ENCODE data around the gene ZNF182.
A peak's percentile ranks its signal among the peaks of the same experiment; 100 is the strongest.
"Not testable (repeated sequence)": the region's sequence is repeated elsewhere in the genome, so short reads cannot be mapped to it uniquely, and the experiment has no call there.

ZNF182 gene

DNA sequence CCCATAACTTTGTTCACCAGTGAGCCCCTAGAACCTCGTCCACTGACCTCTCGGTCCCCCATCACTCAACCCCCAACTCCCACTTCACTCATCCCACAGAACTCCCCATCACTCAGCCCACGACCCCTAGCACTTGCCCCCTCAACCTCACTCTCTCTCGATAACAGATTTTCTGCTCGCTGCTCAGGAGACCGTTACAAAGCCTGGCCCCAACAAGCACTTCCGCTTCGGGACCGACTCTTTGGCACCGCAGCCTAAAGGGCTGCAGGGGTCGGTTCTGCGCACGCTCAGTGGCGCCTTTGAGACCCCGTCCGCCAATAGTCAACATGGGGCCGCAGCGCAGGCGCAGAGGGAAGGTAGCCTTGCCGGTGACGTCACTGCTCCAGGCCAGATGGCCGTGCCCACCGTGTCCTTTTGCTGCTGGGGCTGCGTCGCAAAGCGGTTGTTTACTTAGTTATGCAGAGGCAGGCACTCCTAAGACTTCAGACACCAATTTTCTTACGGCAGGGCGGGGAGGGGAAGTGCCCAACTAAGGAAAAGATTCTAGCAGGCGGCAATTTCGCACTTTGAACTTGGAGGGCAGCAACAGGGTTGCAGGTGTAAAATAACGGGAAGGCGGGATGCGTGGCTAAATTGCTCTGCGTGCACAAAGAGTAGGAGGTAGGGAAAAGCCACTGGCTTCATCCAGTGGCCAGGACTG, at the start of gene ZNF182:
ZNF182 (minus strand) TSS at position 232 of the 700 bp plus-strand sequence. CDS start 1,380 bp downstream, outside the sequence.
- DNase-seq = peak; percentile 52

DNA sequence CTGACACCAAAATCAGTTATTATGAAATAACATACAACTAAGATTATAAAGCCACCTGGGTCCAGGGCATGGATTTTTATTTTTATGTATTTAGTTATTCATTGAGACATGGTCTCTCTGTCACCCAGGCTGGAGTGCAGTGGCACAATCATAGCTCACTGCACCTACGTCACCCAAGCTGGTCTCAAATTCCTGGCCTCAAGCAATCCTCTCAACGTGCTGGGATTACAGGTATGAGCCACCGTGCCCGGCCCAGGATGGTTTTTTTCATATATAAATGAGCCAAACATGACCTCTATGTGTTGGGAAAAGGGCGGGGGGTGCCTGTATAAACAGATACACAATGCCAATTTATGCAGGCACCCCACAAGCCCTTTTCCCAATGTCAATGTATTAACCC, 43.1 kb upstream of the ZNF182 start:
- DNase-seq = no peak

DNA sequence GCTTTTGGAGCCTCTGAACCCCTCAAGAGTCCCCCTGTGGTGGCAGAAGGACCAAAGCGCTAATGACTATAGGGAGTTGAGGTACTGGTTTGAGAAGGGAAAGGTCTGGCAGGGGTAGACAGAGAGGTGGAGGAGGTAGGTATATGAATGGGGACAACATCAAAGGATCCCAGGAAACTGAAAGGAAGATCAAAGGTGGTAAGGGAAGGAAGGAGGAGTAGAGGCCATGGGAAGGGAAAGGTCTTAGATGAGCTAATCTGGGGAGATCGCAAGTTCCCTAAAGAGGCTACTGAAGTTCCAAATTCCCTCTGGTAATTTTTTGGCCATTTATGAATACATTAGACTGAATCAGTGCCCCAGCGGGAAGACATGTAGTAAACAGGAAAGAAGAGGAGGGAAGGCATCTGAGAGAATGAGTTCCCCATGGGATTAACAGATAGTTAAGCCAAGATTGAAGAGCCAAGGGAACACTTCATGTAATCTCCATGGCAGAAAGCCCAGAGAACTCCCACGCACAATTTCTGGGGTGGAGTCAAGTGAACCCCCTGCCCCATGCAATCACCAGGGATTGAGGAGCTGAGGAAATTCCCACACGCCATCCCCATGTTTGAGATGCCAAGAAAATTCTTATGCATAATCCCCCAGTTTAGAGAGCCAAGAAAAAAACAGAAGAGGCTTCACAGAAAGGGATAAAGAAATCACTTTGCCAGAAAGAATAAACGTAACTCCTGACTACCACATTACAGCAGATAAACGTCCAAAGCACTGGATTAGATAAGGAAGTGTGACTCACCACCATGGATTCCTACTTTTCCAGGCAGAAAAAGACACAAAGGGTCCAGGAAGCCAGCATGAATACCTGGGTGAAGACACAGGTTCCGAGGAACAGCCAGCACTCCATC, 41.9 kb upstream of the ZNF182 start:
- no peak for DNase-seq

DNA sequence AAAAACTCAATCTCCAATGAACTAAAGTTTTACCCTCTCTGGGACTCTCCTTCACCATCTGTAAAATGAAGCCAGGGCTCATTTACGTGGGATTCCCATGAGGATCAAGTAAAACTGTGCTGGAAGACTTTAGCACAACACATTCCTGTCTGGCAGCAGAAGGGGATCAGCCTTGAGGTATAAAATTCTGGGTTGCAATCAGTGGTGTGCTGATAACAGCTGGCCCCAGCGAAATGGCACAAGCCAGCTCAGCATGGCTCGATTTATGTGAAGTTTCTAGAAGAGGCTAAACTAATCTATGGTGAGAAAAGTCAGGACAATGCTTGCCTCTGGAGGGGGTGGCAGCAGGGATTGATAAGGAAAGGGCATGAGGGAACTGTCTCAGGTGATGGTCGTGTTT, 39.3 kb upstream of the ZNF182 start:
- no peak for DNase-seq

DNA sequence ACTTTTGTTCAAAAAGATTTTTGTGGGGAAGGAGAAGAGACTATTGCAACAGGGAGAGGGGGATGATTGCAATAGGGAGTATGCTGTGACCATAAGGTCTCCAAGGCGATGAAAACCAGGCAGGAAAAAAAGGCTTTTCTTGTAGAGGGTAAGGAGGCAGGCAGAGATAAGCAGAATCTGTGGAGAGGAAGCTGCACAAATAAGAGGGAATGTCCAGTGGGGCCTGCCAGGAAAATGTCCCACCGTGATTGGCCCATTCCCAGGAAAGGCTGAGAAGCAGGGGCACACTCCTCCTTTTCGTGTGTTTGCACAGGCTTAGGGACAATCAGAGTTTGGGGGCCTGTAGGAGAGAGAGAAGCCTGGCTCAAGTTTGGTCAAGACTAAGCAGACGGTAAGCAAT, 32.1 kb upstream of the ZNF182 start:
- DNase-seq = no peak

DNA sequence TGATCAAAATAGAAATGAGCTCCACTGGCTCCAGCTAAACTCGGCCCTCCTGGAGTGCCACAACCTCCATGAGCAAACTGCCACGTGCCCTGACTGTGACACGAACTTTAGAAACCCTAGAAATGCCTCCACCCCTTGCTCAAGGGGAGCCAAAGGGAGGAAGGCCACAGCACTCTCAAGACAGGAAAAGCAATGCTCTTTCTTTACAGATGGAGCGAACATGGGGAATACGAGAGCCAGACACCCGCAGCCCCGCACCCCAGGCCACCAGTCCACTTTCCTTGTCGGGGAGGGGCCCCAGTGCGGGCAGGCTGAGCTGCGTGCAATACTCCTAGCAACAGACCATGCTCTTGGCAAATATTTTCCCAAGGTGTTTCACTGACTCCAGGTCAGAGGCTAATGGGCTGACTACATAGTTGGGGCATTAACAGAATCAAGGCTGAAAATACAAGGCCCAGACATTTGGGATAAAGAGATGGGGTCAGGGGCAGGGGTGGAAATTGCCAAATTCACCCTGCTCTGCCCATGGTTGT, 26.9 kb upstream of the ZNF182 start:
- DNase-seq = not testable (repeated sequence)

DNA sequence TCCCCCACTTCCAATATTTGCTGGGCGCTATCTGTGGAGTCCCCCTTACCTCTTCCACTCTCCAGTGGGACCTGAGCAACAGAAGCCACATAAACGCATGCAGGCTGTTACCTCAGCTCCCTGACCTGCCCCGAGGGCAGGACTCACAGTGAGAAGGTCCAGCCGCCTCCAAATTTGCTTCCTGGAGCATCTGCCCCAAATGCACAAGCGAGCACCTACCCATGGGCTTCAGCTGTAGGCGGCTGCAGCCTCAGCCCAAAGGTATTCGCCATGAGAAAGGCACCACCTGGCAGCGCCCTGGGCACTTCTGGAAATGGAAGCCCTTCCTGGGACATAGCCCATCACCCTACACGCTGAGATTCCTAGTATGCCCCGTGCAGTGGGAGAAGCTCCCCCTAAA, 26.4 kb upstream of the ZNF182 start:
- no peak for DNase-seq

DNA sequence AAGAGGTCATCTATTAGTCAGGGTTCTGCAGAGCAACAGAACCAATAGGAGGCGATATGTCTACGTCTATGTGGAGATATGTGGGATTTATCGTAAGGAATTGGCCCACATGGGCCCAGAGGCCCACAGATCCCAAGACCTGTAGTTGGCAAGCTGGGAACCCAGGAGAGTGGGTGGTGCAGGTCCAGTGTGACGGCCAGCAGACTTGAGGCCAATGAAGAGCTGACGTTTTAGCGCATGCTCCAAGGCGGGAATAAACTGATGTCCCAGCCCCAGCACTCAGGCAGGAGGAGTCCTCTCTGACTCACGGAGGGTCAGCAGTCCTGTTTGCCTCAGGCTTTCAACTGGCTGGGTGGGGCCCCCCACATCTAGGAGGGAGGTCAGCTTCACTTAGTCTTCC, 24.3 kb upstream of the ZNF182 start:
- no peak for DNase-seq

DNA sequence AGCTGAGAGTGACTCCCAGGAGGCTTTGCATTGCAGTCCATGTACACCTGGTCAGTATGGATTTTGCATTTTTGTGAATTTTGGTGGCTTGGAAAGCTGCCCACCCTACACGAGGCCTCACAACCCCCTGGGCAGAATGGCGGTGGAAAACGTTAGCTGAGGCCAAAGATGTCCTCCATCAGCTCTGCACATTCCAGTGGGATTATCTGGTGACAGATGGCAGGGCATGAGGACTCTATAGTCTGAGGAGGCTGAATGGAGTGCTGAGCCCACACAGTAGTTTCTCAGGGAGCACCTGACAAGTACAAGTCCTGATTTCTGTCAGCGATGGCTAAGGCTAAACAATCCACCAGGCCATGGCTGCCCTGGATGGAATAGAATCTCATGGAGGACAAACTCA, 23.8 kb upstream of the ZNF182 start:
- DNase-seq = not testable (repeated sequence)

DNA sequence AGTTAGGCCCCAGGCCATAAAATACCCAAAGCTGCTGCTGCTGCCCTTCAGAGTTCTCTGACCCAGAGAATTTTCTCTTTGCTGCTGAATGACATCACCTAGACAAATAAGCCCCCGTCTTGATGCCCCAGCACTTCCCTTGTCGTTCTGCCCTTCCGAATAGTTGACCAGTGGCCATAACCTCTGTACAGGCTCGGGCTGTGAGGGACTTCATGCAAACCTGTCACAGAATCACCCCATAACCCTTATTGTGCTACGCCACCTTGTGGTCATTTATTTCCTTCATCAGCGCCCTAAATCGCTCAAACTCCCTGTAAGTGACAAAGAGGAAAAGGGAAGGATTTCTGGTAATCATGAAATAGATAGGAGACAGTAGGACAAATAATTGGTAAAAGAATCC, 21.8 kb upstream of the ZNF182 start:
- no peak for DNase-seq

DNA sequence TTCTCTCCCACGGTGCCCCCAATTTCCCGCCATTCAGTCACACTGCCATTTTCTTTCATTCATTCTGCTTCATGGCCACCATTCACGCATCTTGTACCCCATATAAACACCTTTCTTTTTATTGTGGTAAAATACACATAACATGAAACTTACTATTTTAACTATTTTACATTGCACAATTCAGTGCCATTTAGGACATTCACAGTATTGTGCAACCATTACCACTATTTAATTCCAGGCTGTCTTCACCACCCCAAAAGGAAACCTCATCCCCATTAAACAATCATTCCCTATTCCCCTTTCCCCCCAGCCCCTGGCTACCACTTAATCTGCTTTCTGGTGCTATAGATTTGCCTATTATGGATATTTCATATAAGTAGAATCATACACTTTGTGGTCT, 18.9 kb upstream of the ZNF182 start:
- no peak for DNase-seq

DNA sequence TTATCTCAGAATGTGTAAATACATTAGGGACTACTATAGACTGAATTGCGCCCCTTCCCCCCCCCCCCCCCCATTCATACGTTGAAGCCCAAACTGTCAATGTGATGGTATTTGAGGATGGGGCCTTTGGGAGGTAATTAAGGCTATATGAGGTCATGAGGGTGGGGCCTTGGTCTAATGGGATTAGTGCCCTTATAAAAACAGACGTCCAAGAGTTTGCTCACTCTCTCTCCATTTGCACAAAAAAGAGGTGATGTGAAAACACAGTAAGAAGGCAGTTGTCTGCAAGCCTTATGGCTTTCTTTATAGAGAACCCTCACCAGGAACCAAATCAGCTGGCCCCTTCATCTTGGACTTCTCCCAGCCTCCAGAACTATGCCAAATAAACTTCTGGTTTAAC, 18.3 kb upstream of the ZNF182 start:
- DNase-seq = no peak

DNA sequence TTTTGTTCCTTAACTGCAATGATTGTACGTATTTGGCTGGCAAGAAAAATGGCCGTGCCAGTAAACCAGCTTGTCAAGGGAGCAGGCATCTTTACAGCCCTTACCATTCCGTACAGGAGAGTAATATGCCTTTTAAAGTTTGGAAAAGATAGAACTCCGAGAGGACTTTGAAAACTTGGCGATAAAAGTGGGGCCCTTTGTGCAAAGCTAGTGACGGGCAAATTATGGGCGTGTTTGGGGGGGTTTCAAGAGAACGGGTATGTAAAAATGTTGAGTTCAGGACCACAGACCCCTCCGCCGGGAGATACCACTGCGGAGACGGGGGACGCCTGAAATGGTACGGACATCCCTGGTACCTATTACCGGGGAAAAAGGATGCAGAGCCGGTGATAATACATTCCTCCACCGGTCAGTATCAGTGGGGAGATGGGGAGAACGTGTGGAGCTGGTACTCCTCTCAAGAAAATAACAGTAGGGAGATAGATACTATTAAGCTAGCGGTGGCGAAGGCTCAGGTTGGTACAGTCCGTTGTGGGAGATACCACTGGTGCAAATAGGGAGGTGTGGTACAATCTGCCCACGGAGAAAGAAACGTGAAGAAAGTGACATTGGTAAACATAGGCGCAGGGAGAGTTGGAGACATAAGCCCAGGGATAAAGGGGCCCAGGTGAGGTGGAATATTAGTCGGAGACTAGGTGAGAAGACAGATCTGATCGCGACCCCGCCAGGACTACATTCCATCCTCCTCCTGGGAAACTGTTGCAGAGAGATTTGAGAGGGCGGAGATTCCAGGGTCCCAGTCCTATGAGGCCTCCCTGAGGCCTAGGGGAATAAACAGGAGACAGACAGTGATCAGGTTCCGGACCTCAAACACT, 17.5 kb upstream of the ZNF182 start:
- no peak for DNase-seq

DNA sequence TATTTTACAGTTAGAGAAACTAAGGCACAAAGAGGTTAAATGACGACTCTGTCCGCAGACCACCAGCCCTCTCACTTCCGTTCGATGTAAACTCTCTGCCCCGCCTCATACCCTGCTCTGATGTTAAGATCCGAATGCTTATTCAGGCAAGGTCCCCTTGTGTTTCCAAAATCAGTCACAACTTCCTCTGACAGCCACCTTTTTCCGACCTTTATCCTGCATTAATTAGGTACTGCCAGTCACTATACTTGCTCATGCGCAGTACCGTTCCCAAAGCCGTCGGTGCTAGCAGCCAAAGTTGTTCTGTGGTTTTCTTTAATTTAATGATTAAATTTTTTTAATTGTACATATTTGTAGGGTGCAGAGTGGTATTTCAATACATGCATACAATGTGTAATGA, 16.7 kb upstream of the ZNF182 start:
- DNase-seq = not testable (repeated sequence)

DNA sequence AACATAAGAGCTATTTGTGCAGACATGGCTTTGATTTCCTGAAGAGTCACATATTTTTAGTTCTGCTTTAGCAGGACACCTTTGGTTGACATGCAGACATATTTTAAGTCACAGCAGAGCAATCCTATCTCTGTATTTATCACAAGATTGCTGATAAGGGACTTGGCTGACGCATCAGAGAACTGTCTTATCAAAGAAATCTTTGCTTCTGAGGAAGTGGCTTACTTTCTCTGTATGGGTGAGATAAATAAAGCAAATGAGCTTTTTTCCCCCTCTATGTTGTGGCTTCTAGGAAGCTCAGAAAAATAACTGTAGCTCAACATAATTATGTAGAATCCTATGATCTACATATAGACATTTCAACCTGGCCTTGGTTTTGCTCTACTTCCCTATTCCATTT, 16.1 kb upstream of the ZNF182 start:
- DNase-seq = not testable (repeated sequence)

DNA sequence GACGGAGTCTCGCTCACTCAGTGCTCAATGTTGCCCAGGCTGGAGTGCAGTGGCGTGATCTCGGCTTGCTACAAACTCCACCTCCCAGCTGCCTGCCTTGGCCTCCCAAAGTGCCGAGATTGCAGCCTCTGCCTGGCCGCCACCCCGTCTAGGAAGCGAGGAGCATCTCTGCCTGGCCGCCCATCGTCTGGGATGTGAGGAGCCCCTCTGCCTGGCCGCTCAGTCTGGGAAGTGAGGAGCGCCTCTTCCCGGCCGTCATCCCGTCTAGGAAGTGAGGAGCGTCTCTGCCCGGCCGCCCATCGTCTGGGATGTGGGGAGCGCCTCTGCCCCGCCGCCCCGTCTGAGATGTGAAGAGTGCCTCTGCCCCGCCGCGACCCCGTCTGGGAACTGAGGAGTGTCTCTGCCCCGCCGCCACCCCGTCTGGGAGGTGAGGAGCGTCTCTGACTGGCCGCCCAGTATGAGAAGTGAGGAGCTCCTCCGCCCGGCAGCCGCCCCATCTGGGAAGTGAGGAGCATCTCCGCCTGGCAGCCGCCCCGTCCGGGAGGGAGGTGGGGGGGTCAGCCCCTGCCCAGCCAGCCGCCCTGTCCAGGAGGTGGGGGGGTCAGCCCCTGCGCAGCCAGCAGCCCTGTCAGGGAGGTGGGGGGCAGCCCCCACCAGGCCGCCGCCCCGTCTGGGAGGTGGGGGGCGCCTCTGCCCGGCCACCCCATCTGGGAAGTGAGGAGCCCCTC, 13.0 kb upstream of the ZNF182 start:
- DNase-seq = not testable (repeated sequence)

DNA sequence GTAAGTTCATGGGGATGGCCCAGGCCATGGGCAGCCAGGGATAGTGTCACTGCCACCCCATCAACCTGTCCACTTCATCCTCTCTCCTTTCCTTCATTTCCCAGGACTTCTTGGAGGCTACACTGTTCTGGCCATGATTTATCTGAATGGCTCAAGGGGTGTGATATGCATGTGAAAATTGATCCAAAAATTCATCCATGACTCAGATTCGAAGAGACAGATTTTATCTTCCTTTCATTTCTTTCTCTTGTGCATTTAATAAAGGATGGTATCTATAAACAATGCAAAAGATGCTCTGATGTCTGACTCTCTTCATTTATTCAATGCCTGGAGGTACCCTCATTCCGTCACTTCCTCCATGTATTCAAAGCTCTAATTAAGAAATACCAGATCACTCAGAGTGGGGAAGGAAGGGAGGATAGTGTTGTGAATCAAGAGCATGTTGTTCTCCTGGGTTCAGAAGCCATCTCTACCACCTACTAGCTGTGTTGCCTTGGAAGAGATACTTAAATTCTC, 5.7 kb upstream of the ZNF182 start:
- not testable (repeated sequence) for DNase-seq

DNA sequence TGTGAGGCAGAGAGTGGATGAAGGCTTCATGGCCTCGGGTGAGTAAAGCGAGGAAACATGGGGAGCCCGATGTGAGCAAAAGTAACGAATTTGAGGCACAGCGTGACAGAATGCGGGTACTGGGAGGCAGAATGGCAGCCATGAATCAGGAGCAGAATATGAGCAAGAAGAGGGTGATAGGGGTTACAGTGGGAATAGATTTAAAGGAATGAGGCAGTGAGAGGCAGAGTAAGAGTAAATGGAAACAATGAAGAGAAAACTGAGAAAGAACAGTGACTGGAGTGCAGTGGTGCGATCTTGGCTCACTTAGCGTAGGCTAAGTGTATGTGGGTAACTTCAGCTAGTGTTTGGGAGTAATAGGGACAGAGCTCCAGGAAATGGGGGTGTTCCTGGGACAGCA, 2.9 kb upstream of the ZNF182 start, which contains the start of gene SPACA5:
SPACA5 (plus strand) TSS at position 301 of the 400 bp plus-strand sequence. CDS start 815 bp downstream, outside the sequence.
- DNase-seq = not testable (repeated sequence)

DNA sequence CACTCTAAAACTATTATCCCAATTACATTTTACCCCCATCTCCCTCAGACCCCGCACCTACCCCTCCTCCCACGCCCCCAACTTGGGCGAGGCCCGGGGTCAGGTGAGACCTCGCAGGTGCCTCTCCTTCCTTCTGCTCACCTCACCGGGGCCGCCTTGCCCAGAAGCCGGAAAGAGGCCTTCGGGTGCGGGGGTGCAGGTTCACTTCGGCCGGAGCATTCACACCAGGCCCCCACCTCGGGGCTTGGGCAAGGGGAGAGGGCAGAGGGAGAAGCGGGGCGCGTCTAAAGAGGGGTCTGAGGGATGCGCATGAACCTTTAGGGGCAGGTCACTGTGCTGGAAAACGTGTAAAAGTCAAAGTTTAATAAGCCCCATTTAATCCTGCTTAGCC, 427 bp downstream of the ZNF182 start:
- no peak for DNase-seq

DNA sequence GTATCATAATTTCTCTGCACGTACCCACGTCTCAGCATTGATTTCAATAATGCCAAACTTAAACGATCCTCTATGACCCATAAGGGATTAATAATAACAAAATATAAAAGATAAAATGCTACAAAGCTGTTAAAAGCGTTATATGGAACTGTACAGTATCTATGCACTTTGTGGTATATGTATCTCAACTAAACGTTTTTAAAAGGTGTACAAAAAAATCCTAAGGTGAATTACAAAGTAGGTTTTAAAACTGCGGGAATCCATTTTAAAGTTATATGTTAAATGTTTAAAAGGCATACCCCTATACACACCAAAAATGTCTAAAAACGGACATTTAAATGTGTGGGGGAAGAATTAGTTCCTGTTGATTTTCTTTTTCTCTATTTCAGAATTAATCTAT, 860 bp downstream of the ZNF182 start:
- DNase-seq = no peak

DNA sequence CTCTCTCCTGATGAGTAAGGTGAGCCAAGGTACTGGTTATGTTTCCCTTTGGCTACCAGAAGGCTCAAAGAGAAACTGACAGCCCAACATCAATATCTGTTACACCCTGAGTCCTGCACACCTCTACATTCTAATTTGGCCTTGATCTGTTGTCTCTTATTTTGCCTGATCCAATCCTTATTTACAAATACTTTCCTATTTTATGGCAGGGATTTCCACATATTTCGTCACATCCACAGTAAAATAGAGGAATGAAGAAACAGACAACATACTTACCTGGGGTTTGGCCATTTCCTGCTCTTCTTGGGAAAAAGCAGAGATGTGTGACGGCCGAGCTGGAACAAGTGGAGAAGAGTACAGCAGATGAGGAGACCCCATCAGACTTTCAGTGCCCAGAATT, 1.5 kb downstream of the ZNF182 start:
- DNase-seq = no peak

DNA sequence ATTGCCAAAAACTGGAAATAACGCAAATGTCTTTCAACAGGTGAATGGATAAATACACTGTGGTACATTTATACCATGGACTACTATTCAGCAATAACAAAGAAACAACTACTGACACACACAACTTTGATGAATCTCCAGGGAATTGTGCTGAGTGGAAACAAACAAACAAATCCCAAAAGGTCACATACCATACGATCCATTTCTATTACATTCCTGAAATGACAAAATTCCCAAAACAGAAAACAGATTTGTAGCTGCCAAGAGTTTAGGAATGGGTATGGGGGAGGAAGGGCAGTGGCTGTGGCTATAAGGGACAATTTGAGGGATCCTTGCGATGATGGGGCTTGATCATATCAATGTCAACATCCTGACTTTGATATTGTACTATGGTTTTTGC, 2.5 kb downstream of the ZNF182 start:
- no peak for DNase-seq
